ENCODE results near the gene CC2D2A.
"Not testable (repeated sequence)": the region's sequence is repeated elsewhere in the genome, so short reads cannot be mapped to it uniquely, and the experiment has no call there.

Gene CC2D2A

DNA sequence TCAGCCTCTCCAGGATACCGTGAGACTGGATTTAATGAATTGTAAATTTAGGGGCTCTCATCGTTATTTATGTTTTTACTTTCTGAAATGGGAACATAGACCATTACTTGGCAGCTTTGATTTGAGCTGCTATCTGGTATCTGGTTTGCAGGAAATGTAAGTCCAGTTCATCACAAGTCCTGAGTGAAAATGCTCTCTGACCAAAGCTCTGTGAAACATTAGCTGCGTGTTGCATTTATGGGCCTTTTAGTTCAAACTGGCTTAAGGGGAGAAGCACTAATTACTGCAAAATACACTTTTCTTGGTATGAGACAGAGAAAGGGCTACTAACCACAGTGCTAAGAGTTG, 420 bp downstream of the CC2D2A start:
- DNase-seq: no peak

DNA sequence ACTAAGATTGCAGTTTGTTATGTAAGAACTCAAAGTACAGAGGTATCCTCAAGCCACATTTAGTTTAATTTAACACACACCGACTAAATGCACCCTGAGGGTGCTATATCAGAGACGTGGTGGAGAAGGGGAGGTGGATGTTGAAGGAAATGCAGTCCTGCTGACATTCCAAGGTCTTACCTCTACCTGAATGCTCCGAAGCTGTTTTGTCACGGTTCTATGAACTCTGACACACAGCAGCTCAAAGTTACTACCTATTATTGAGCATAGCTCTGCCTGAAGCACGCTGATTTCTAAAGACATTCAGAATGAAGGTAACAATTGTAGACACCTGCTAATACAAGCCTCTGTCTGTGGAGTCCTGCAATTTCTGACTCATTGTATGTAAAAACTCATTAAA, 6.7 kb downstream of the CC2D2A start:
- no peak for DNase-seq

DNA sequence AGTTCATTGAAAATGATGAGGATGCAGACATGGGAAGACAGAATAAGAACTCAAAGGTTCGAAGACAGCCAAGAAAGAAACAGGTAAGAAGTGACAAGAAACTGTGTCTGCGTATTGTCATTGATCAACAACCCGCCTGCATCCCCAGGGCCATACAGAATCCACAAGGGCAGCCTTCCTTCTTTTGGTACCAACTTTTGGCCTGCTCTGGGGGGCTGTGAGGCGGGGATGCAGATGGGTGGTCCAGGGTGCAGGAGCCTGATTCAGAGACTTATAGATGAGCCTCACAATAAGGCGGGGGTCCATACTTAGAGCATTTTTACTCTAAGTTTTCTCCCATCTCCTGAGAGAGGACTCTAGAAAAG, 9.0 kb downstream of the CC2D2A start:
- DNase-seq: no peak

DNA sequence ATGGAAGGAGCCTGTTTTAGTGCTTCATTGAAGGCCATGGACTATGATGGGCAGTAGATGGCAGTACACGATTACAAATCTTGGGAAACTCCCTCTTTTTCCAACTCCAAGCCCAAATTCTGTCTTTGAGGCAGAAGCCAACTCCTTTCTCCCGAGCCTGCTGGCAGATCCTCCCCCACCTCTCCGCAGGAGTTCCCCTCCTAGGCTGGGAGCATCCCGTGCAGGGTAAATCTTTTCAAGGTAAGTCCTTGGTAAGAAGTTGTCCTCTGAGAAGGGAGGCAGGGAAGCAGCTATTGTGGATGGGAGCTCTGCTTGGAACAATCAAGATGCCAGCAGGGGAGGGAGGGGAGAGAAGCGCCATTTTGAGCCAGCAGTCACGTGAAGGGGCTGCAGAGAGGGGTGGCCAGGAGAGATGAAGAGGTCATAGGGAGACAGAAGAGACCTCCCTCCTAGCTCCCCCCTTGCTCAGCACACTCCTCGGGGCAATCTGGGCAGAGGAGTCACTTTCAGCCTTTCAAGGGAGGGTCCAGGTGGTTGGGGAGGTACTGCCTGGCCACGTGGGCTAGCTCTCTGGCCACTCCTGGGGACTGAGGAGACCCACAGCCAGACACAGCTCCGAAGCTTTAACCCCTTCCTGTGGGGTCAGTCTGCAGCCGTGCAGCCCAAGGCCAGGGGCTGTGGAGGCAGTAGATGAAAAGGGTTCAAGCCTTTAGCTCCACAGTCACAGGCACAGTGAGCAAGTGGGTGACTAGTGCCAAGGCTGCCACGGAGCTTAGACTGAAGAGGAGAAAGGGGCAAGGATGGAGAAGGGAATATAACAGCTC, 9.6 kb downstream of the CC2D2A start:
- peak; percentile 50 to 83 for DNase-seq

DNA sequence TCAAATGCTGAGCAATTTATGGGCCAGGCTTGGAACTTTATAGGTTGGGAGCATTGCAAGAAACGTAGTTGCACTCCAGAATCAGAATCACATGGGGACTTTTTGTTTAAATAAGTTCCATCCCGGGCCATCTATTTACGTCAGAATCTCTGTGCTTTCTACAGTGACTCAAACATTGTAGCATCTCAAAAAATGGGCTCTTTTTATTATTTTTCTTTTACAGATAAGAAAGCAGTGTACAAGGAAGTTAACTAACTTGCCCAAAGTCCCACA, 10.2 kb downstream of the CC2D2A start:
- DNase-seq: no peak

DNA sequence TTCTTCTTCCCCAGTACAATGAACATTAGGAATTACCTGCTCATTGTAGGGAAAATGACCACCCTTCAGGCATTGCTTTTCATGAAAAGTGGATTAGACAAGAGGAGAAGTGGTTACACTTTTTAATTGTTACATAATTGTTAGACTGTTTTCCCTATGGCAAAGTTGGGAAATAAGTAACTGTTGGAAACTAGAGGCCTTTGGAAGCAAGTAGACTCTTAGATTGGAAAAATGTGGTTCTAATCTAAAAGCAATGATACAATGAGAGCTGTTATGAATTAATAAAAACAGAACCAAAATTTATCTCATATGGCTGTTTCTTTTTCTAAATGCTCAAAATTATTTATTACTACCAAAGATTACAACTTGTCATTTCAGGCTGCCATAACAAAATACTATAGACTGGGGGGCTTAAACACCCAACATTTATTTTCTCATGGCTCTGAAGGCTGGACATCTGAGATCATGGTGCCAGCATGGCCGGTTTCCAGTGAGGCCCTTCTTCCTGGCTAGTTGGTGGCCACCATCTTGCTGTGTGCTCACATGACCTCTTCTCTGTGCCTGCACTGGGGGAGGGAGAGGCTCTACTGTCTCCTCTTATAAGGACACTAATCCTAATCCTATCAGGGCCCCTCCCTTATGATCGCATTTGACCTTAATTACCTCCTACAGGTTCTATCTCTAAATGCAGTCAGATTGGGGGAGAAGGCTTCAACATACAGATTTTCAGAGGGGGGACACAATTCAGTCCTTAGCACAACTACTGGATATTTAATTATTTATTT, 12.5 kb downstream of the CC2D2A start:
- DNase-seq: no peak

DNA sequence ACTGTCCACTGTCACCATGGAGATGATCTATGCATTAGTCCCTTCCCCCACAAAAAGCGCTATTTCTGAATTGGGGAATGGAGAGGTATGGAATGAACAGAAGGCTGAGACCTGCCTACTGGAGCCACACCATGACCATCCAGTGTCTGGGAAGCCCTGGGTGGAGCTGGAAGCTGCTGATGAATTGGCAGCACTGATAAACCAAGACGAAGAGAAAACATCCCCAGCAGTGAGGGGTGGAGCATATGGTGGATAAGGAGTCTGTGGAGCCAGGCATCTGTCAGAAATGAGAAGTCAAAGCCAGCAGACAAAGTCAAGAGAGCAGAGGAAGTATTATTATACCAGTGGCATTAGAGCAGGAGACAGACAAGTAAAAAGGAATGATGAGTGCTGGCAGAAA, 13.2 kb downstream of the CC2D2A start:
- peak; percentile 69 to 88 for DNase-seq

DNA sequence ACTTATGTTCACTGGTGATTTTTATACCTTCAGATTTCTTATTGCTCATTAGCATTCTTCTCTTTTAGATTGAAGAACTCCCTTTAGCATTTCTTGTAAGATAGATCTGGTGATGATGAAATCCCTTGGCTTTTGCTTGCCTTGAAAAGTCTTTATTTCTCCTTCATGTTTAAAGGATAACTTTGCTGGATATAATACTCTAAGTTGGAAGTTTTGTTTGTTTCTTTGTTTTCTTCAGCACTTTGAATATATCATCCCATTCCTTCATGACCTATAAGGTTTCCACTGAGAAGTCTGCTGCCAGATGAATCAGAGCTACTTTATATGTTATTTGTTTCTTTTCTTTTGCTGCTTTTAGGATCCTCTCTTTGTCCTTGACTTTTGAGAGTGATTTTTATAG, 18.5 kb downstream of the CC2D2A start:
- DNase-seq: no peak

DNA sequence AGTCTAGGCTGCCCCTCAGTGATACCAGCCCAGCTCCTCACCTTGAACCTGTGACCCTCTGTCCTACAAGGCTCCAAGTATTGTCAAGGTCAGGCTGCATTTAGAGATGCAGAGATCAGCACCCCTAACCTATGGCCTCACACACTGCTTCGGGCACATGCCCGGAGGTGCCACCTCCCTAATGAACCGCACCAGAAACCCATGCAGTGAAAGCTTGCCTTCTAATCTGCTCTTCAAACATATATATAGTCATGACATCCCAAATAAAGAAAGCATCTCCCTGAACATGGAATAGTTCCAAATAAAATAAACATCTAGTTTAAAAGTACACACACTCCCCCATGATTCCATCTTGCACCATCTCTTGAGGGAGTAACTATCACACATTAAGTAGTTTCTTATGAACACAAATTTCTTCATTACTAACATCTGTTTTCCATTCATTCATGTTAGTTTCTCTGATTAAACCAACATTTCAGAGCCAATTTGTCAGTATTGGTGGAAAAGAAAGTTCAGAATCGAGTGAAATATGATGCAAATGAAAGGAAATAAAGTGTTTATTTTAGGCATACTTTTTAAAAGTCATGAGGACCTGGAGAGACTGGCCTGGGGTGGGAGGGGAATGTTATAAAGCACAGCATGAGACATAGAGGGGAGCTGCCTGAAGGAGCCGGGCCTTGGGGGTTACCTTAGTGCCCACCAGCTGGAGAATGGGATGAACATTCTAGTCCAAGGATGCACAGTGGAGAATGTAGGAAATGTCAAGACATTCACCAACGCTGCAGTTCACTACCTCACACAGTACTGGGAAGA, 19.2 kb downstream of the CC2D2A start:
- DNase-seq: no peak

DNA sequence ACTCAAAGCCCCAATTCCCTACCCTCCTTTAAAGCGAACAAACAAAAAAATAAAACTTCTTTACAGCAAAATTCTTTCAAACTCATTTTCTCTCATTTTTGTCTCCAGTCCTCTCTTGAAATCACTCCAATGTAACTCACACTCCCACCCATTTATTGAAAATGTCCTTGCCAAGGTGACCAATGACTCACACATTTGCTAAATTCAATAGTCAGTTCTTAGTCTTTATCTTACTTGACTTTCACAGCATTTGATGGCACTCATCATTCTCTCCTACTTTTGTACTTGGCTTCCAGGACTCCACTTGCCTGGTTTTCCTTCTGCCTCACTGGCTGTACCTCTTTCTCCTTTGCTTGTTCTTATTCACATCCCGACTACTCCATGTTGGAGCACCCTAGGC, 19.9 kb downstream of the CC2D2A start:
- no peak for DNase-seq

DNA sequence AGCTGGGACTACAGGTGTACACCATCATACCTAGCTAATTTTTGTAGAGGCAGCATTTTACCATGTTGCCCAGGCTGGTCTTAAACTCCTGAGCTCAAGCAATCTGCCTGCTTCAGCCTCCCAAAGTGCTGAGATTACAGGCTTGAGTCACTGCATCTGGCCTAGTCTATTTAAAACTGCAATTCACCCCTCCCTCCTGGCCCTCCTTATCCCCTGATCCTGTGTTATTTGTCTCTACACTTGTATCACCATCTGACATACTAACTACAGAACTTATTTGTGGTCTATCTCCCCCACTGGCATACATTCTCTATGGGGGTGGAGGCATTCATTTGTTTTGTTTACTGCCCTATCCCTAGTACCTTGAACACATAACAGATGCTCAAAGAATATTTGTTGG, 23.7 kb downstream of the CC2D2A start:
- DNase-seq: peak in 1 of 2 experiments; percentile 51

DNA sequence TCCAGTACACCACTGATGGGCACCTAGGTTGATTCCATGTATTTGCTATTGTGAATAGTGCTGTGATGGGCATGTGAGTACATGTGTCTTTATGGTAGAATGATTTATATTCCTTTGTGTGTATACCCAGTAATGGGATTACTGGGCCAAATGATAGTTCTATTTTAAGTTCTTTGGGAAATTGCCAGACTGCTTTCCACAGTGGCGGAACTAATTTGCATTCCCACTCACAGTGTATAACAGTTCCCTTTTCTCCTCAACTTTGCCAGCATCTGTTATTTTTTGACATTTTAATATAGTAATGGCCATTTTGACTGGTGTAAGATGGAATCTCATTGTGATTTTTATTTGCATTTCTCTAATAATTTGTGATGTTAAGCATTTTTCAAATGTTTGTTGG, 25.9 kb downstream of the CC2D2A start:
- DNase-seq: peak; percentile 24 to 87

DNA sequence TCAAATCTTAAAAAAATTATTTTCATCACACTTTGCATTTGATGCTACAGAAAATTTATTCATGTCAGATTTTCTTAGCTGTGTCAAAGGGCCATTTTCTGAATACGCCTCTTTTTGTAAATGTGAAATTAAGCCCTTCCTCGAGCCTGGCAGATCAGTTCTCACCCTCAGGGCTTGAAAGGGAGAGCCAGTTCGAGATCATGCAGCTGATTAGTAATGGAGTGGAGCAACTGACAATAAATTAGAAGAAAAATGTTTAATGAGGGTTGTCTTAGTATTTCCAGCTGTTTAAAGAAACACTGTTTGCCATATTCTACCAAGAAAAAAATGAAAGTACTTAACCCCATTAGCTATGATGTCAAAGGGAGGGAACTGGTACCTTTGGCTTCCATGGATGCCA, 28.7 kb downstream of the CC2D2A start:
- no peak for DNase-seq

DNA sequence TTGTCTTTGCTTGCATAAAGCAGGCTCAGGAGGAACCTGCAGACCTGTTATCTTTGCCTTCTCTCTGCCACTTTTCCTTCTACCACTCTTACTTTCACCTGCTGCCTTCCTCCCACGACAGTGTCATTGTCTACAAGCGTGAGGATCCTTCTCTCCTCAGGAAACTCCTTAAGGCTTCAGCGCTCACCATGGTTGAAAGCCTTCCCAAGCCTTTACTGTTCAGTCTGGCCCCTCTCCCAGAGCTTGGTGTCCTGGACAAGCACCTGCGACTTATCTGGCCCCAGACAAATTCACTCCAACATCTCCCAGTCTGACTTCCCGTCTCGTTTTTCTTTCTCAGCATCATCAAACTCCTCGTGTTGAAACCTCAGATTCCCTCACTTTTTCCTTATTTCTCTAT, 31.0 kb downstream of the CC2D2A start:
- DNase-seq: no peak

DNA sequence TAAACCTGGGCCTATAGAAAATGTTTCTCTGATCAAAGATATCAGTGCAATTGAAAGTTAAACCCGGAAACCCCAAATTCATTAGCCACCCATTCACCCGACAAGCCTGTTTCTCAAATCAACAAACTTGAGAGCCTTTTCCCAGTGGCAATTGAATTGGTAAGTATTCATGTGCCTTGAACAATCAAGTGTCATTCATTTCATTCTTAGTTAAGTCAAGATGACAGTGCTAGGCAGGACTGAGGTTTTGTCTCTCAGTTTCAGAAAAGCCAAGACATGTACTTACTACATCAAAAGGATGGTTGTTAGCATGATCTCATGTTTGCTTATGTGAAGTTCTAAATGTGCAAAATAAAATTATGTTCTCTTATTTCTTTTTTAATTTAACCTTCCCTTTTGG, 32.3 kb downstream of the CC2D2A start:
- no peak for DNase-seq

DNA sequence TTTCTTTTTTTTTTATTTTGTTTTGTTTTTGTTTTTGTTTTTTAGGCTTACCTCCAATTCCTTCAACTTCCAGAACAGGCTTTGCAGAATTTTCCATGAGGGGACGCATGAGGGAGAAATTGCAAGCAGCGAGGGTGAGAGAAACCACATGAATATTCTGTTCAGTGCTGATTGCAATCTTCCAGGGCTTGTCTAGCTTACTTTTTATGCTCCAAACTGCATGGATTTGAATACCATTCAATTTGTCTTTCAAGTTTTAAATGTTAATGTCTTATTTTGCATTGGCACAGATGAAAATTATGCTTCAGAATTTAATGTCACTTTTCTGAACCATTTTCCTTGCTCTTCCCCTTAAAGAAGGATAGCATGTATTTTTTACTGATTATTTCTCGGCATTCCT, 32.7 kb downstream of the CC2D2A start:
- no peak for DNase-seq

DNA sequence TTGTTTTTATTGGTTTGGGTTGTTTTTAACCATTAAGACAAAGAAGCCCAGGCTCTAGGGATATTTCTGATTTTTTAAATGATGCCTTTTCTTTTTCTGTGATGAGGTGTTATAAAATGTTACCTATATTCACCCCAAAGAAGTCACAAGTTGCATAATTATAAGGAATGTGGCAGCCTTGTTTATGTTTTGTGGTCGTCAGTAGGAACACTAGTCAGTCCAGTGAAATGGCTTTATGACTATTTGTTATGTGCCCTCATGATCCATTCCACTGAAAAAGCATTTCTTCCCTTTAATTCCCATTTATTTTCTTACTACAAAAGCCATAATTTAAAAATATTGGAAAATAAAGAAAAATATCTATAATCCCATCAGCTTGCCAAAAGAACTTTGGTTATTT, 34.4 kb downstream of the CC2D2A start:
- no peak for DNase-seq

DNA sequence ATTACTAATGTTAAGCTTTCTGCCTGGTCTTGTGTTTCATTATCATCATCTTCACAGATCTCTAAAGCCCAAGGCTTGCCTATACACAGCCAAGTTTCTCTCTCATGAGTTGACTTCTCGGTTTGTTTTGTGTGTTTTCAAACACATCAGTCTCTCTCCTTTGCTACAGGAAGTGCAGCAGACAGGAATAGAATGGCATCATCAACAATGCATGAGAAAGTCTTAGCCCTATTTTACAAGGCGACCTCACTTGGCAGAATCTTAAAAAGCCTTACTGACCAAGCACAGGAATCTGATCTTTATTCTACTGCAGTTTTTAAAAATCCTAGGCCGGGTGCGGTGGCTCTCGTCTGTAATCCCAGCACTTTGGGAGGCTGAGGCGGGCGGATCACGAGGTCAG, 36.8 kb downstream of the CC2D2A start:
- no peak for DNase-seq

DNA sequence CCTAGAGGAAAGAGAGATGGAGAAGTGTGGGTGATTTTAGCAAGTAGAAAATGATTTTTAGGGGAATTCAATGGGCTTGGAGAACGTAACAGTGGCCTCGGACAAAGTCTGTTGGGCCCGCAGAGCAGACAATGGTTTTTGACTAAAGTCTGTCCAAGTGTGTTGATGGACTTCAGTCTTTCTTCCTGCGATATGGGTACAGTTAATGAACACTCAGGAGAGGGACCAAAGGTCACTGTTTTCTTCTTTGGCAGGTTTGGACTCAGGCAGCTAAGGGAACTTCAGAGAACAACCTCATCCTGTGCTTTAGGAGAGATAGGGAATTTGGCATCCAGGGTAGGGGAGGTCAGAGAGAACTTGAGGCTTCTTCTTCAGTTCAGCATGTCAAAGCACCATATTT, 38.0 kb downstream of the CC2D2A start:
- DNase-seq: no peak

DNA sequence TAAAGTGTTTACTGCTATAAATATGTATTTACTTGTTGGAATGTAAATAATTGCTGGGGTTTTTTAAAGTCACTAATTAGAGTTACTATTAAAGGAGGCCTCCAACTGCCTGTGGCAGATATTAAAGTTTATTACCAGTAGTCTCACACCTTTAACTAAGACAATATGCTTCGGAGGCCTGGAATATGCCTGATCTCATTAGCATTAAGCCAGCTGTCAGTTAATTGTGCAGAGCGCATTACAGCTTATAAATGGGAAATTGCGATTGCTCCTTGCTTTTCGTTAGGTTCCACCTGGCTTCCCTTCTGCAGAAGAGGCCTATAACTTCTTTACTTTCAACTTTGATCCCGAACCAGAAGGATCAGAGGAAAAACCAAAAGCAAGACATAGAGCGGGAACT, 41.3 kb downstream of the CC2D2A start:
- no peak for DNase-seq

DNA sequence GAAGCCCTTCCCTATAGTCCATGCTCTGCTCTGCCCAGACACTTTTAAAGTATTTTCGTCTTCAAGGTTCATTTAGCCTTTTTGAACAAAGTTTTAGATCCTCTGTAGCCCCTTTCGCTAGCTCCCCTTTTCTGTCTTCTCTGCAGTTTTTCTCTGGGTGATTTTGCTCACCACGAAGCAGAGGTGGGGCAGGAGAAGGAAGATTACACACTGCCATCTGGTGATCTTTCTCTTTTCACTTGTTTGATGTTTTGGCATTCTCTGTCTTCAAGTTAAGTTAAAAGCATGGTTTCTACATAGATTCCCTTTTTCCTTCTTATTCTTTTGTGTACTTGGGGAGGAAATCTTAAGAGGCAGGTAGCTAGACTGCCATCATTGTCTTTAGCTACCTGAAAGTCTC, 43.9 kb downstream of the CC2D2A start:
- DNase-seq: no peak

DNA sequence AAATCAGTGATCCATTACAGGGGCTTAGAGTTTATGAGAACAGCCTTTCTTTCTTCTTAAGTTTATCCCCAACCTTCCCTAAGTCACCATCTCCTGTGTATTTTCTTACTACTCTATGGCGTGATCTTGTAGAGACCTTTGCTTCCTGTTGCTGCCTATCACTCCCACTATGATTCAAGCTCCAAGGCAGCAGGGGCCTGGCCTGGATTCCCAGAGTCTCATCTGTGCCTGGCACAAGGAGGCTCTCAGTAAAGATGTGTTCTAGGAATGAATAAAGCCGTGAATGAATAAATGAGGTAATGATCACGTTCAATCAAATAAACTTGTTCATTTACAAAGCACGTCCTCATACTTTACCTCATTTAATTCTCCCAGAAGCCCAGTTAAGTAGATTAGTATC, 45.4 kb downstream of the CC2D2A start:
- no peak for DNase-seq

DNA sequence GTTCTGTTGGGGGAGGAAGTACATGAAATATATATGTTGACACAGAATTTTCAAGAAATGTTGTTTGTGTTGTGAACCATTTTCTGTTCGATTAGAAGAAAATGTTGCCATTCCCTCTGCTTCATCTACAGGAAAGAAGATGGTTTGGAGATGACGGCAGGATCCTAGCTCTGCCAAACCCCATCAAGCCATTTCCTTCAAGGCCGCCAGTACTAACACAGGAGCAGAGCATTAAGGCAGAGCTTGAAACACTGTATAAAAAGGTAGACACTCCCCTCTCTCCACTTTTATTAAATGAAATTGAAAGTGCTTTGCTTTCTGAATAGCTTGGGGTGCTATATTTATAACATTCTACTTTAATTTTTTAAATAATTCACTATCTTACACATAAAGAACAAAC, 46.8 kb downstream of the CC2D2A start:
- DNase-seq: no peak

DNA sequence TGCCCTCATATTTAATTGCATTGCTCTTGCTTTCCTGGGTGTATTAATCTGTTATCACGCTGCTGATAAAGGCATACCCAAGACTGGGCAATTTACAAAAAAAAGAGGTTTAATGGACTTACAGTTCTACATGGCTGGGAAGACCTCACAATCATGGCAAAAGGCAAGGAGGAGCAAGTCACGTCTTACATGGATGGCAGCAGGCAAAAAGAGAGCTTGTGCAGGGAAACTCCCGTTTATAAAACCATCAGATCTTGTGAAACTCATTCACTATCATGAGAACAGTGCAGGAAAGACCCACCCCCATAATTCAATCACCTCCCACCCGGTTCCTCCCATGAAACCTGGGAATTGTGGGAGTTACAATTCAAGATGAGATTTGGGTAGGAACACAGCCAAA, 48.0 kb downstream of the CC2D2A start:
- DNase-seq: not testable (repeated sequence)
